Measurements from ENCODE around the gene CBX1.
A peak's percentile ranks its signal among the peaks of the same experiment; 100 is the strongest.

CBX1 gene

DNA sequence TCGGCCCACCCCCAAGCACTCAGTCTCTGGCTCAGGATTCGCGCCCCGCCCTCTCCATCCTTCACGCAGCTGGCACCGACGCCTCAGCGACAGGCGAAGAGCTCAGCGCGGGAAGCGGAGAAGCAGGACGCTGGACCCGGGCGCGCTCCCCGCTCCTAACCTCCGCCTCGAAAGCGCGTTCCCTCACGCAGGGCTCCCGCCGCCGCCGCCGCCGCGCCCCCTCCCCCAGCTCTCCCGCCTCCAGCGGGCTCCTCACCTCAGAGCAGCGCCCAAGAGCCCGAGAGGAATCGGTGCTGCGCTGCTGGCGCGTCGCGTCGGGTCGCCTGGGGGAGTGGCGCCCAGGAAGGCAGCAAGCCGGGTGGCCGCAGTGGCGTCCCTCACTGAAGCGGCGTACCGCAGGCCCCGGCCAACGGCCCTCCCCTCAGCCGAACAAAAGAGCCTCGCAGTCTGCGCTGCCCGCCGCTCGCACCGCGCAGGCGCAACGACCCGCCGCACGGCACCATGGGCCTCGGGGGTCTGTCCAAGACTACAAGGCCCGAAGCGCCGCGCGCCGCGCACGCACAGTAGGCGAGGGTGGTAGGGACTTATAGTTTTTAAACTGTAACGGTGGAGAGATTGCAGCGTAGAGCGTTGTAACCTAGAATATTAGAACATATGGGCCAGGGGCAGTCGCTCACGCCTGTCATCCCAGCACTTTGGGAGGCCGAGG lies at the start of gene CBX1:
TSS of gene CBX1 (minus strand) at position 467 of the 709 bp plus-strand sequence. CDS start 24,474 bp downstream, outside the sequence.
- peak; percentile 90 for DNase-seq

DNA sequence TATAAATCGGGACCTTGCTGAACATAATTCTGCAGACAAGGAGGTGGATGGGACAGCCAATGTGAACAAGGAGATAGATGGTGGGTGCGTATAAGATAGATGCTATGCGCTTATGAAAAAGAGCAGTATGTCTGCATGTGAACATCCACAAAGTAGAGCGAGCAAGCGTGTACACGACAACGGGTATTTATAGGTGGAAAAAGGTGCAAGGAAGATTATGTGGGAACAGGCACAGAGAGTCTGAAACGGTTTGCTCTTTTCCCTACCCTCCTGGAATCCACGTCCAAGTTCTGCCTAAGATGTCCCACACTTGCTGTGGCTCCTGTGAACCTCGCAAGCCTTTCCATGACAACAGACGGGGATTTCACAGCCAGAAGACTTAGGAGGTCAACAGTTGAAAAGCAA lies 49.3 kb upstream of the CBX1 start:
- no peak for DNase-seq

DNA sequence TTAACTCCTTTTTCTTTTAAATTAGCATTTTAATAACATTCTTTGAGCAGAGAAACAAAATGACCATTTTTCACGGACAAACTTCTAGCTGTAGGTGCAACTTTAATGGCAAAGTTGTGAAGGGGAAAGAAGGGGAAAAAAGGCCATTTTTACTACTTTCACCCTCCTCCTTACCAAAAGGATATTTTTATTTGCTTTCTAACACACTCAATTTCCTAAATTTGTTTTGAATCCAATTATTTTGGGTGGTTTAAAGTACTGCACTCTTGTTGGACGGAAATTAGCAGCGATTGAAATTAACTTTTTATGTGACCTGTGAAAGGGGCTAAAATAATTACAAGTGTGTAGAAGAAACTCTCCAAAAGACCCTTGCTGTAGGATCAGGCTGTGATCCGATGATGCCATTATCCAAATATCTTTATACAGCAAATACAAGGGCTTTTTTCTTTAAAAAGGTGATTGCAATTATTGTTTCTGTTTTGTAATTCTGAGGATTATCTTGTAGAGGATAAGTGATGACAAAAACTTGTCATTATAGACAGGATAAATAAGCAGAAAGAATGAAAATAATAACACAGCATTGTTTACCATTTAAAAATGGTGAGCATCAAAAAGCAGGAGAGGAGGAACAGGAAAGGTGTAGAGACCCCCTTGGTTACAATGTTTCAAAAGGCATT lies 48.6 kb upstream of the CBX1 start:
- no peak for DNase-seq

DNA sequence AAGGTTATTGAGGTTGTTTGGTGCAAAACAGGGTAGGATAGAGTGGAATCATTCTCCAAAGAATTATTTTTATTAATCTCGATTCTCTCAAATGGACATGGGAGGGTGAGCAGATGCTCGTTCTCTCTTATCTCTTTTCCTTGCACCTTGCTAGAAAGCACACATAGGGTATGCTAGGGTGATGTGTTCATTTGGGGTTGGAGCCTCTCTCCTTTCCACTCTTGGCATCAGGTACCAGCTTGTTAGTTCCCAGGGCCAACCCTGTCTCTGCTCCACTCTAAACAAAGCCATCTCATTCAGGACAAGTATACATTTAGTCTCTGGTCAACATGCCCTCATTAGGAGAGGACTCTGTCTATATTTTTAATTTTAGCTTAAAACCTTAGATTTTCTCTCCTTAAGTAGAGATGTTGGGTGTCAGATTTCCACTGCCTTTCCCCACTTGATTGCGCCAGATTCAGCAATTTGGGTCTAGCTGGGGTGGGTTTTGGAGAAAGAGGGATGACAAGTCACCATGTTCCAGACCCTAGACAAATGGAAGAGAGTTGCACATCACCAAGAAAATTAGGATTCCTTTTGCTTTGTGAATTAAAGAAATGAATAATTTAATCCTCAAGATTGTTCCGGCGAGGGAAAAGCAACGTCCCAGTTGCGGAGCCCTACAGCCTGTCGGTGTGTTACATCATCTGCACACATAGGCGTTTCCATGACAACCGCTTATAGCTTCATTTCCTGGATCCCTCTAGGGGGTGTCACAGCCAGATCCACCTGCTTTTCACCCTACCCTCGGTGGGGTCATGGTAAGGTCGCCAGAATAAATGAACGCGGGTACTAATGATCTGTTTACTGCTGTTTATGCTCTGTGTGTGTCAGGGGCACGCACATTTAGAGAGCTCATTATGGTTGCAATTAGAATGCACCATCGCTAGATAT lies 47.8 kb upstream of the CBX1 start:
- DNase-seq = peak; percentile 20

DNA sequence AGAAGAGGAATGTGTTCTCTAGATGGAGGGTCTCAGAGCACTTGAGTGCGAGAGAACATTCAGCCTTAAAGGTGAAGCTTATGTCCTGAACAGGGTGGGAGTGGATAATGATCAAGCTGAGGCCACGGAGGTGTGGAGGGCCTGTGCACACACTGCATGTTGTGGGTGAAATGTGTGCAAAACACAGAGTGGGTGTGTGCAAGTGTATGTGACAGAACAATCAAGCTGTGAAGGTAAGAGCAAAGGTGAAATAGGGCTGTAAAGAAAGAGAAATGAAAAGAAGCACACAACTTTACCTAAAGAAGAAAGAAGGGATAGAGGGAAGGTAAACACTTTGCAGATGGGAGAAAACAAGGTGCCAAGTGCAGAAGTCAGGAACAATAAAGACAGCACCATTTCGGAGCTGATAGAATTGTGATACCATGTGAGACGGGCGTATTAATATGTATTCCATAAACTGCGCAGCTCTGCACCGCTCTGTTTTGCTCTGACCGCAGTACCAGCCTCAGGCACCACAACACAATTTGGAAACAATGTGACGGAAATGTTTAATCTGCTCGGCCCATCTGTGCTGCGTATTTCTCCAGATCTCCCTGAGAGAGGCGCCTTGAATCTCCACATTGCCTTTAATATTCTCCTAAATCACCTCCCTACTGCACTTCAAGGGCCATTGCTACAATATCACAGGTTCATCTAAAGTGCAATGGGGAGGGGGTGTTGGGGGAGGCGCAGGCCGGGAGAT lies 46.9 kb upstream of the CBX1 start:
- DNase-seq = no peak

DNA sequence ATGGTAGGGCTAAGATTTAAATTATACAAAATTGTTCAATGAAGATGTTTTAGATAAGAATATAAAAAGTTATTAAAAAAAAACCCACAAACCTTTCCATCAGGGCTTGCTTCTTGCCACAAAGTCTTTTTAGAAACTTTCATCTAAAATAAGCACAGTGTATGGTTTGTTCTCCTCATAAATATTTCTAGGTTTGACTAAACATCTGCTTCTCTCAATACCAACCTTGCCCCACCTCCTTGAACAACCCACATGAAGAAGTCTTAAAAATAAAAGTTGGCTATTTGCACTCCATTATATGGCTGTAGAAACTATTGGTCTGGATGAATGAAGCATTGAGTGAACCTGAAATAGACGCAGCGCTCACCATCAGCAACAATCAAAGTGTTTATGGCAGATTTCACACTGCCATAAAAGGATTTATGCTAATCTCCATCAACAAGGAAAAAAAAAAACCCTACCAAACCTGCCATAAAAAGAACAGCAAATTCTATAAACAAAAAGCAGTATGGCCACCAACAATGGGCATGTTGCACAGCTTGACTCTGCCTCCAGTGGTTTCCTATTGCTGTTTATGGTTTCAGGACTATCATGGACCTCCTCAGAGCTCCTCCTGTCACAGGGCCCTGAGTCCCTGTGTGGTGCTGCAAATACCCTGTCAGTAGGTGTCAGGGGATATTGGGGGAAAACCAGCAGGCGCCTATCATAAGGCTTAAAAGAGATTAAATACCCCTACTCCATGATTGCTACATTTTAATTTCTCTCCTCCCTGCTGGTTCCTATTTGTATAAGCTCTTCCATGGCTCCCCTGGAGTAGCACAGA lies 43.9 kb upstream of the CBX1 start:
- DNase-seq = no peak

DNA sequence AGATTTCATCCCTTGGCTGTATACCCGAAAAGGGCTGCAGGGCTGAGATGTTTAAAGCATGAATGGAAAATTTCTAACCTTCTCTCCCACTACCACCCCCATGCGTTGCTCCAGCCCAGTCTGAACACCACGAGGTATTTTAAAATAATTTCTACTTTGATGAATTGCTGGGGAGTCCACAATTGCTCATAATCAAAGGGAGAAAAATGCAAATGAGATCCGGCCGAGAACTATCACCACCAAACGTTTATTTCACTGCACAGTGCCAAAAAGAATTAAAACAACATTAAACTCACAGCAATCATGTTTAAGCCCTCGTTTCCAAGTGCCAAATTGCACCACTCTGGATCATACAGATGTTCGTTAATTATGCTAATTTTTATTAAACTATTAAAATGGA lies 43.0 kb upstream of the CBX1 start:
- no peak for DNase-seq

DNA sequence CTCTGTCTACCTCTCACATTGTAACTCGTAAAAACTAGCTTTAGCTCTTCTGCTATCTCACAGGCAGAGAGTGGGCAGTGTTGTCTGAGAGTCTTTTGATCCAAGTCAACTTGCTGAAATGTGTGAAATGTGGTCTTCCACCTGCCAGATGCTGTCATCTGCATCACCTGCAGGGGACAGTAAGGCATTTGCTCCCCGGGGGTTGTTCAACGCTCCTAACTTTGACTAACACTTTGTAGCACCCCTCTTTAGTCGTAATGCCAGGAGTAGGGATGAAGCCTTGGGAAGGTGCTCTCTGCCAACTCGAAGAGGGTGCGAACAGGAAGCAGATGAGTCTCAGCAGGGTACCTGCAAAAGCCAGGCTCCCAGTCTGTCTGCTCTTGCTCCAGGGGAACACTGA lies 42.4 kb upstream of the CBX1 start:
- DNase-seq = no peak

DNA sequence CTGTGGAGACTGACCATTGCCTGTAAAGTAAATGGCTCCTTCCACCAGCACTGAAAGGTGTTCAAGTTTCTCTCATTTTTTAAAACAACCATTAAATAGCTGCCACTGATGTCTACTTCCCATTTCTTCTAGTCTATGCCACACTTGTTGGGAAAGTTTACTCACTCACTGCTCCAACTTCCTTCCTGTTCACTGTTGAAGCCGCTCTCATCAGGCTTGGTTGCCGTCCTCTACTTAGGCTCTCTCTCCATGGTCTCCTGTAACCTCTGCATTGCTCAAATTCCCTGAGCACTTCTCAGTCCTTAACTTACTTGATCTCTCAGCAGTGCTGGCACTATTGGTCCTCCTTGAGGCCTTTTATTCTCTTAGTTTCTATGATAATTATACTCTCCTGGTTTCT lies 38.7 kb upstream of the CBX1 start:
- DNase-seq = peak; percentile 78

DNA sequence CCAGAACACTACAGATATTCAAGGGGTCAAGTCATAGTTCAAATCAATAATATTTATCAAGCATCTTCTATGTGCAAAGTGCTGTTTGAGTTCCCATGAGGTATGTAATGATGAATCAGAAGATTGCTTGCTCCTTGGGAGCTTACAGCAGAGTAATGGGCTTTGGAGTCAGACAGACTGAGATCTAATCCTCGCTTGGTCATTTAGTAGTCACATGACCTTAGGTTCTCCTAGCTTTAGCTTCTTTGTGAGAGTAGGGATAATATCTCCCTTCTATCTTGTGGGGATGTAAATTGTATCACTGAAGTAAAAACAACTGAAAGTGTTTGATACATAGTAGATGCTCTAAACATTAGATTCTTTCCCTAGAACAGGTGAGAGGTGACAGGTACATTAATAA lies 36.4 kb upstream of the CBX1 start:
- DNase-seq = no peak

DNA sequence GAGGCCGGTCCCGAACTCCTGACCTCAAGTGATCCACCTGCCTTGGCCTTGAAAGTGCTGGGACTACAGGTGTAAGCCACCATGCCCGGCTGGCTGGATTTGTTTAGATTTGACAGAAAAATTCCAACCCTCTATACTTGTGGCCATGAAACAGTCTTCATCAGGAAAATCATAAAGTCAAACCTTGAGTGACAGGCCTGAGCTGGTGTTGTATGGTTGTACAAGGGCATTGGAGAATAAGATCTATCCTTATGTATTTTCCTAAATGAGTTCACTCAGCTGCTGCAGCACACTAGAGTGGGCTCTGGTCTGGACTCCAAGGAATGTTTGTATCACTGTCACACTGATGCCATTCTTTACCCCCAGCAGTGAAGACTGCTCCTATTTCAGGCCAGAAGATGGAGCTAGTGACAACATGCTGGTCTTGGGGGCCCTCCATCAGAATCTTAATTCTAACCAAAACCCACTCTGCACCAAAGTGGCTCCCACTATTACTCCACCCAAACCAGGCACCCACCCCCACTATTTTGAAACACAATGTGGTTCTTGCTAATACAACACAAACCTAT lies 33.7 kb upstream of the CBX1 start:
- no peak for DNase-seq

DNA sequence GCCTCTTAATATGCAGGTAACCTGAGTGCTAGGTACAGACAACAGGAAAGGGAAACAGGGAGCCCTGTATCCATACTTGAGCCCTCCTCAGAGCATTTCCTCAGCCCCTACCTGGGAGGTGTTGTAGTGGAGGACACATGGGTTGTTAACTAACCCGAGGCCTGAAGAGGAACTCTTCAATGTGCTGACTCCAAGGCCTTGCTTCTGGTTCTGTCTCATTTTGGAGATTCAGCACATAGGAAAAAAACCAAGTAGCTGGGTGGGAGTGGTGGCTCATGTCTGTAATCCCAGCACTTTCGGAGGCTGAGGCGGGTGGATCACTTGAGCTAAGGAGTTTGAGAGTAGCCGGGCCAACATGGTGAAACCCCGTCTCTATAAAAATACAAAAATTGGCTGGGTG lies 31.1 kb upstream of the CBX1 start:
- no peak for DNase-seq

DNA sequence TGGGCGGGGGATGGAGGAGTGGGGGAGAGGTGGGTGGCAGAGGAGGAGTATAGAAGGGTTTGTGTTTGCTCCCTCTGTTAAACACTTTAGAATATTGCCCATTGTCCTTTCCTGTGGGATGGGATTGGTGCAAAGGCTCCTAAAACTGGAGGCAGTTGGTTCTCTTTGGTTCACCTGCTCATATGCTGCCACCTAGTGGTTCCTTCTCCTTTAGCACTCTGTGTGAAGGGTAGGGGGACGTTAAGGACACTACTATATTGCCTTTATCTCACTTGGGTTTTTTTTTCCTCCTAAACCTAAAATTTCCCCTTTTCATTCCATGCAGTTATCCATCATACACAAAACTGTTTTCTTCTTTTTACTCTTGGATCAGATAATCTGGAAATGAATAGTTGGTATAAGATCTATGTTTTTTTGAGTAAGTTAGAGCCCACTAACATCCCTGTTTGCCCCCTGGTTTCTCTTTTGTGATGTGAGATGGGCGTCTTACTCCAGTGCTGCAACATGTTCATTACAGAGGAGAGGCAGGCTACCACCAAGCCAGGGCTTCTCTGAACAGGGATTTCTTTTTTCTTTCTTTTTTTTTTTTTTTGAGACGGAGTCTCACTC lies 30.0 kb upstream of the CBX1 start:
- DNase-seq = peak; percentile 51

DNA sequence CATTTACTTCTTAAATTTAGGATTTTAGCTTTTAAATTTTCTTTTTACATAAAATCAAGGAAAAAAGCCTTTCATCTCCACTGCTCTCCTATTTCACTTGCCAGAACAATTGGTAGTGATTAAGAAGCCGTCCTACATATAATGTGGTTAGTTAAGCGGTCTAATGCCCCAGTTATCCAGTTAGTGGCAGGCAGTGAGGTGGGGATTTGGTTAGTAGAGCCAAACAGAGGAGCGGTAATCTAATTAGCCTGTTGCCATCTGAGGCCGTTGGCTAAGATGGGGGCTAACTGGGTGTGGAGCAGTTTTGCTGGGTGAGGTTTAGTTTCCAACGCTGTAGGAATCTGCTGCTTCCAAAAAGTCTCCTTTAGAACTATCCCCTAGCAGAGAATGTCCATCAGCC lies 28.7 kb upstream of the CBX1 start:
- DNase-seq = no peak

DNA sequence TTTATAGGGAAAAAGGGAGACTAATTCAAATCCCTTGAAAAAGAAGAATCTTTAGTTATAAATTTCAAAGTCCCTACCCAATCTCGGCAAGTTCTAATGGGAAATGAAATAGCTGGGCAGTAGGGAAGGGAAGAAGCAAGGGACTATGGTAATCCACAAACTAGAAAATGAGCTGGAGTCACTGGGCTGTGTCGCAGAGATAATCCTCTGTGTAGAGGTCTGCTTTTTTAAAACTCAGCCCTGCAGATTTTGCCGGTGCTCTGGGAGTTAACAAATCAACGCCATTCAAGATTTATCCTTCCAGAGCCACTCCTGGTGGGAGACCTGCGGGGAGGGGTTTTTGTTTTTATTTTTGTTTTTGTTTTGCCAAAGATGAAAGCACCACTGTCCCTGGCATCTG lies 27.1 kb upstream of the CBX1 start:
- DNase-seq = no peak

DNA sequence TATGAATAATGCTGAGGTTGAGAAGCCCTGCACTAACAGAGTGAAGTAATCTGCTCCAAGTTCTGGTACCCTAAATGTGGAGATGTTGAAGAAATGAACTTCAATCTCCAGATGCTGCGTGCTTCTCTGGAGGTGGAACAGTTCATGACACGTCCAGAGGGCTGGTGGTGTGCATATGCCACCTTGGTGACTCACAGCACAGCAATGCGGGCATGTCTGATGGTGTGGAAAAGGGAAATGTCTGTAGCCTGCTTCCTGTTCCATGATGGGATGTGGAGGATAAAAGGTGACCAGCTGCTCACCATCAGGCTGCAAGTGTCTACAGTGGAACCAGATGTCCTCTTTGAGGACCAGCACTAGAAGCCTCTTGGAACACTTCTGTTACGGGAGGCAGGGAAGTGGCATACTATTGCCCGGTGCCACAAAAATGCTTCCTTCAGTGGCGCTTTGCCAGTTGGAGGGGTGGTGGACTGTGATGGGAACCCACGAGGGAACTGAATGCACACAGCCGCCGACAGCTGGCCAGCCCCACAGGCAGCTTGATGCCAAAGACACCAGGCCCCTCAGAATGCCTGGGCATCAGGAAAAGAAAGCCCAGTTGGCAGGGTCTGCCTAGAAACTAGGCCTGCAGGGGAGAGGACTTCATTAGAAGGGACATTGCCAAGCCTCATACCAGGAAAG lies 26.2 kb upstream of the CBX1 start:
- no peak for DNase-seq

DNA sequence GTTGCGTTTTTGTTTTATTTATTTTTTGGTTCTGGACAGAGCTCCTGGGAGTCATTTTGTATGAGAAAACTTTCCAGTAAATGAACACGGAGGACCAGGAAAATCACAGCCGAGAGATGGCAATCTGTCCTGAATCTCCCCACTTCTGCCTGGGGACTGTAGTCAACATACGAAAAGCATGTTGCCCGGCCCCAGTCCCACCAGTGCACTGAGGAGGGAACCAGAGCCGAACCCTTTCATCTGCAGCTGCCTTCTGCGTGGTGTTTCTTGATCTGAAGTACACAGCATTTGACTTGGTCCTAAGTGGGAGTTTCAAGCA lies 25.2 kb upstream of the CBX1 start:
- DNase-seq = no peak

DNA sequence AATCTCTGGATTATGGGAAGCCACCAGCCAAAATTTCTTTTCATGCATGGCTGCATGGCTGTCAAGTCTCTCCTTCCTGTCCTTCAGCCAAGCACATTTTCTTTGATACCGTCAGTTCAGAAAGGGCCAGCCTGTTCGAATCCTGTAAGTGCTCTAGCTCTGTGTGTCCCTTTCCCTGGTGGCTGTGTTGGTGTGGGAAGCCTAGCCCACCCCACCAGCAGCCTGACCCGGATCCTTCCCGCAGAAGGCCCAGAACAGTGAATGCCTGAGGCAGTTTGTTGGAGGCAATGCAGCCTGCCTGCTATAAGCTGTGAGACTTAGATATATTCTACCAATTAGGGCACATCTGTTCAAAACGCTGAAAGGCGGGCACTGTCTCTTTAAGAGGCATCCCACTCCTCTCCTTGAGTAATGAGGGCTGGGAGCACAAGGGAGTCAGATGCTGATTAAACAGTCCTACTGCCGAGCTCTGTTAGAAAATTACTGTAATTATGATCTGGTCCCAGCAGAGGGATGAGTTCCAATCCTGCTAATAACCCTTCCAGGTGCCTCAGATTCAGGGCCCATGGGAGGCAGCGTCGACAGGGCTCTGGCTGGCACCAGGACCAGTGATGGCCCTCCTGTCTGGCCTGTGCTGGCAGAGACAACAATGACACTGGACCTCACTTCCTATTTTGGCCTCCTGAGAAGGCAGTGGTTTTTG lies 24.7 kb upstream of the CBX1 start:
- DNase-seq = no peak

DNA sequence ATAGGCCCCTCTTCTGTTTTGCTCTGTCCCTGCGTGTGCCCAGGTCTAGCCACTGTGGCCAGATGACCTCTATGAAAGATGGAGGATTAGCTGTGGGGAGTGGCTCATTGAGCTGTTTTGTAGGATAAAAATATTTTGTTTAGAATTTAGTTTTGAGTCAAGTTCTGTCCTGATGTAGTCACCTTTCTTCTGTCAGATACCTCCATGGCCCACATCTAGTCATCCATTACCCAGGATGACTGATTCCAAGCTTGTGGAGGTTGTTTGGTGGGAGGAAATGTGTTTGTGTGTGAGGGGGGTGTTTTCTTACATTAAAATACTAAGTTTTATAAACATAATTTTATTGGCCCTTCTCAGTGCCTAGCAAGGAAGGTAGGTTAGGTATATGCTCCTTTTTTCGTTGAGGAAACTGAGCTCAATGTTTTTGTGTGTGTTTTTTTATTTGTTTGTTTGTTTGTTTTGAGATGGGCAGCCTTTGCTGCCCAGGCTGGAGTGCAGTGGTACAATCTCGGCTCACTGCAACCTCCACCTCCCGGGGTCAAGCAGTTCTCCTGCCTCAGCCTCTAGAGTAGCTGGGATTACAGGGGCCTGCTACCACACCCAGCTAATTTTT lies 22.6 kb upstream of the CBX1 start:
- DNase-seq = no peak

DNA sequence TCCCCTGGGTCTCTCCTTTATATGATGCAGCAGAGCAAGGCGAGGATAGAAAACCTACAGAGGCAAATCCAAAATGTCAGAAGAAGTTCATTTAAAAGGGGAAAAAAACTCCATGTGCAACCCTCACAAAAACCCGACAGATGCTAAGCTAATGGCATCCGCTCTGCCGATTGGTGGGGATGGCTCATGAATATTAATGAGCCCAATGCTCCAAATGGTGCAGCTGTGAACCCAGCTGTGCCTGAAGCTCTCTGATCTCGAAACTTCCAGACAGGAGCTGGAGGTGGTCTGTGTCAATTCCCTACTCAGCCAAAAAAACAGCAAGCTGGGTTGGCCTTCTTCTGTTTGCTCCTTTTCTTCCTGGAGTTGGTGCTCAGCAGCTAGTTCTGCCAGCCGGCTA lies 21.8 kb upstream of the CBX1 start:
- DNase-seq = no peak

Data from MV-4-11 (cell line).